Fibroblast of skin of back (primary cell): ENCODE data around the gene PKP4.

Experiments
- DNase-seq: peaks from one replicate; pipeline ENCODE4 v3.0.0-alpha.2; 2013

Gene PKP4

GRCh38 chr2:158499383-158499782, 42.6 kb downstream of the PKP4 start:
- no peak for DNase-seq

DNA sequence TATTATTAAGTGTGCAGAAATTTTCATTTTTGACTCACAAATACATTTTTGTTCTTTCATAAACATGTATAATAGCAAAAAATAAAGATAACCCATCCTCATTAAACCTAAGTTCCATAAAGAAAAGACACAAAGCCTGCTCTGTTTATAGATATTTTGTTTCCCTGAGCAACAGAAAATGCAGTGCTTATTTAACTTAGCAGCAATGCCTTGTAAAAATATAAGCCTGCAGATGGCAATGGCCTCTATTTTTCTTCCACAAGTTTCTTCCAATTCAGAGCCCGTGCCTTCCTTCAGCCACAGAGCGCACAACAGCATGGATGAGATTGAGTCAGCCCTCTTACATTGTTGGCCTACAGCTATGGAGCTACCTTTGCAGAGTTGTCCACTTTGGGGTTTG, 43.6 kb downstream of the PKP4 start:
- peak; percentile 53 for DNase-seq

GRCh38 chr2:158501301-158501700, 44.5 kb downstream of the PKP4 start:
- DNase-seq = no peak

DNA sequence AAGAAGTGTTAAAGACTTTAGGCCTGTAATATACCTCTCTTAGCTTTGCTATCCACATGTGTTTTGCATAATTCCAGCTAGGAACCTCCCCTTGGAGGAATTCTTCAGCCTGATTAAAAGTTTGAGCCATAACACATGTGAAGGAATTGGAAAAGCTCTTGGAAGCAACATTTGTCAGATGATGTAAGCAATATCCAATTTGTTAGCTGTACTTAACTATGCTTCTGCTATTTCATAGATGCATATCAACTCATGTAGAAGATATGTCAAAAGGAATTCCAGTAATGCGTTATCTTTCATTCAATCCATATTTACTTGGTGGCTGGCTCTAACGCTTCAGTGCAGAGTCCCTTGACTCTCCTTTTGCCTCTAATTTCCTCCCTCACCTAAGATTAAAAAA, 46.2 kb downstream of the PKP4 start:
- peak; percentile 93 for DNase-seq

DNA sequence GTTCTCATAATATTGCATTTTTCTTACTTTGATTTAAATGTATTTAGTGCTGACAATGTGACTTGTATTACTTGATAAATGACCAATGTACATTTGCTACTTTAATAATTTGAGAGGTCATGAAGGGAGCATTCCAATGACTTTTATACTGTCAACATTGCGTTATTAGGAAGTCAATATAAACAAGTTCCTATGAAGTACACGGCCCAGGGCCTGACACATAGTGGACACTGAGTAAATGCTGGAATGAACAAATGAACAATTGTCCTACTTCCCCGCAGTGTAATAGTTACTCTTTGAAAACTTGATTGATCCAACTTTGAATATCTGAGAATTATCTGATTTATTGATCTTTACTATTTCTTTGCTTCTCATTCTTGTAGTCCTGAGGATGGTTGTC, 47.3 kb downstream of the PKP4 start:
- no peak for DNase-seq

DNA sequence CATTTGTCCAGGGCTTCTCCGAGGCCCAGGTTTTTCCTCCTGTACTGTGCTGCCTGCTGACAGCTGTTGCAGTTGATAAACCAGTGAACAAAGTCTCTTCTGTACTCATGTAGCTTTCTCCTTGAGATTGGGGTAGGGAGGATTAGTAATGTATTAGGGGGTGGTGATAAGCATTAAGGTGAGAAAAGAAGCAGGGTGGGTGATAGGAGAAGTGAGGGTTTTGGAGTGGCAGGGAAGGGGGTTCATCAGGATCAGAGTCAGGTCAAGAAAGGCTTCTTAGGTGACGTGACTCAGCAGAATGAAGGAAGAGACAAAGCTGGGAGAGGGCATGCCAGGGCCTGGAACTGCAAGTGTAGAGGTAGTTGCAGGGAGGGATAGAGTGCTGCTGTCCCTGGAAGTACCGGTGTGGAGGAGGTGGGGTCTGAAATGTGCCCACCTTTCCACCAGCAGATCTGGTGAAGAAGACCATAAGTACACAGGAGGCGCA, 48.7 kb downstream of the PKP4 start:
- DNase-seq = no peak

DNA sequence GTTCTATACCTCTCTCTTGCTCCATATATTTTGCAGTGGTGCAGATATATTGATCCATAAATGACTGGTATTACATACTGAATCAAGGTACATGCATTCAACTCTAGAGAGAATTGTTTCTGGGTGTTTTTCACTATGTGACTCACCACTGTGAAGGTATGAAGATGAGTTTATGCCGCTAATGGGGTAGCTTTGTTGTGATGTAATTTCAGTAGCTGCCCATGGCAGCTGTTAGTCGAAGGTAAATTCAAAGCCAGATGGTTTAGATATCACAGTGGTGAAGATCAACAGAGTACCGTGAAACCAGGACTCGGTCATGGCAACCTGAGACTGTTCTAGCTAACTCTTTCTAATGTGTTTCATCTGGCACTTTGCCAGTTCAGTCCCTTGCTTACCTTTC, 50.4 kb downstream of the PKP4 start:
- DNase-seq = no peak

GRCh38 chr2:158507679-158508078, 50.9 kb downstream of the PKP4 start:
- no peak for DNase-seq

- DNase-seq = peak; percentile 53
These were observed 53.4 kb downstream of the PKP4 start for GRCh38 chr2:158509928-158510797.

GRCh38 chr2:158510887-158511286, 54.1 kb downstream of the PKP4 start:
- DNase-seq = no peak

DNA sequence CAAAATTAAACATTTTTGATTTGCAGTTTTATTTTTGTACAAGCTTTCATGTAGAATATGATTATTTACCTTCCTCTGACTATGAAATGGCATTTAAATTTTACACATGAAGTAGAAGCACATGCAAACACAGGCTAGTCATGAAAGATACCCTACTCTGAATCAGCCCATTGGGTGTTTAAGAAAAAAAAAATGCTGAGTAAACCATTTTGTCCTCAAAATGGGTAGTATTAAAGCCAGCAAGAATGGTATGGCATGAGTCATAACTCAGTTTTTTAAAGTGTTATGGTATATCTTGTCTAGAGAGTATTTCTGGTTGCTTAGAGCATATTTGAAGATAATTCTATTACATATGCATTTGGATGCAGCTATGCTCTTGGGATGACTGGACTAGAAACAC, 55.0 kb downstream of the PKP4 start:
- DNase-seq = no peak

- no peak for DNase-seq
These were observed 55.6 kb downstream of the PKP4 start for GRCh38 chr2:158512323-158512722.

DNA sequence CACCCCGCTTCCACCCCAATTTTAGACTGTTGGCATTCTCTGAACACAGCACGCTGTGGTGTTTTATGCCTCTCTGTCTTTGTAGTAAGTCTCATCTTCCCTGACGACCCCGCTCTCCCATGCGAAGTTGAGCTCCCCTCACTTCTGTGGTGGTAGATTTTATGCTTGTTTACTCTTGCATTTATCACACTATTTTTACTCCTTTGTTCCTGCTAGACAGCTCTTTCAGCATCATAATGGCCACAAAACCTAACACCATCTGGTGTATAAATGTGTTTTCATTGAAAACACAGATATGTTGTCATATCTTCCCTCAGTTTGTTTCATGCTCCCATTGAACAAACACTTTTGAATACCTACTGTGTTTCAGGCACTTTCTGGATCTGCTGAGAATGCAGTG, 57.1 kb downstream of the PKP4 start:
- DNase-seq = no peak

GRCh38 chr2:158518084-158518483, 61.3 kb downstream of the PKP4 start:
- no peak for DNase-seq

DNA sequence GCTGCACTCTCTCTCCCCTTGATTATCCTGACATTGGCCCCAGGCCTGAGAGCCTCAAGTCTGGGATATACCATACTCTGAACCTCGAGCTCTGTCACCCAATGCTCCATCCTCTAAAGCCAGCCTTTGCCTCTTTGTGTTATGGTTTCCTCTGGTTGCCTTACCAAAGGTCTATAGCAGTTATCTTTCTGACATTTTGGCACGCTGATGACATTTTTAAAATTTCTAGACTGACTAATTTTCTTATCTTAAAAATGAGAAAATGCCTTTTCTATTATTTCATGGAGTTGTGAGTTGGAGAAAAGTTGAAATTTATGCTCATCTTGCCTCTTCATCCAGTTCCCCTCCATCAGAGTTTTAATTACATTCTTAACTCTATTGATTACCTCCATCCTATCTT, 62.7 kb downstream of the PKP4 start:
- no peak for DNase-seq

- peak; percentile 79 for DNase-seq
These were observed 72.9 kb downstream of the PKP4 start for GRCh38 chr2:158529379-158530259.

DNA sequence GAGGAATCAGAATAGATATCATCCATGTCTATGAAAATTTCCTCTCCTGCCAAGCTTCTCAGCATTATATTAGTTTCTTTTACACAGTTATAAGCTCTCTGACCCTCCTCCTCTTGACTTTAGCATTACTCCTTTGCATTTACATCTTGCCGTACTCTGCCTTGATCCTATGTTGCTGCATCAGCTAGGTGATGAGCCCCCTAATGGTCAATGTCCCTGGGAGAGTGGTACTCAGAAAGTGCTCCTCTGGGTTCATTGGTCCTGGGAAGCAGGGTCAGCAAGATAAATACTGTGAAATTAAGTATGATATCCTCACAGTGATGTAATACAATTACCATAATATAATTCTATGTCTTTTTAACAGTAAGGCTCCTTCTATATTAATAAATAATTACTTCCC, 74.1 kb downstream of the PKP4 start:
- no peak for DNase-seq

- no peak for DNase-seq
These were observed 76.3 kb downstream of the PKP4 start for GRCh38 chr2:158533009-158533408.

GRCh38 chr2:158539176-158540005, 82.6 kb downstream of the PKP4 start:
- peak; percentile 69 for DNase-seq

- no peak for DNase-seq
These were observed 85.8 kb downstream of the PKP4 start for GRCh38 chr2:158542577-158542976.

DNA sequence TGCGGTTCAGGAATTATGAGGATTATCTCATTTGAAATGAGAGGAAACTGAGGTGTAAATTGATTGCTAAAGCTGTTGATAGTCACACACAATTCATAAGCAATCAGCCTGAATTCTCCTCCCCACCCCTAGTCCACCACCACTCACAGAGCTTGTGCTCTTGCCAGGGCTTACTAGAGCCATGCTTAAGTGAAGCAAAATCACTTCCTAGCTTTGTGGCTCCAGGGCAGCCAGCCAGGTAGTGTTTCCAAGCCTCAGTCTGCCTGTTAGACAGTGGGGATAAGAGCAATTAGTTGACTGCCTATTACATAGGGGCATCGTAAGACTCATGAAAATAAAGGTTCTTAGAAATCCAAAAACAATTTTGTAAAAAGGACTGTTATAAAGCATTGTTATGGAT, 87.2 kb downstream of the PKP4 start:
- no peak for DNase-seq

- DNase-seq = no peak
These were observed 88.2 kb downstream of the PKP4 start for GRCh38 chr2:158544998-158545397.
